GM12891 (cell line): ENCODE measurements around the gene ARL5C.

ENCODE experiments used
- DNase-seq: peaks from one replicate; pipeline ENCODE4 v3.0.0; 2011; ENCODE audit warnings: low spot score; ENCODE audit not compliant: insufficient read length
- FAIRE-seq: peaks from 2 replicates; lab custom pipeline; 2011; peaks lifted over from hg19 to GRCh38; lab: Jason Lieb, UNC
- PAX5 ChIP-seq: IDR thresholded peaks from 2 replicates; pipeline ENCODE4 v1.6.1; 2011; ENCODE audit warnings: low read length, moderate library complexity, mild to moderate bottlenecking; ENCODE audit not compliant: insufficient read depth, severe bottlenecking
- POLR2A ChIP-seq: IDR thresholded peaks from 2 replicates; pipeline ENCODE4 v1.6.1; 2011; ENCODE audit warnings: low read depth, low read length, control low read depth
- POLR2AphosphoS5 ChIP-seq: IDR thresholded peaks from 2 replicates; pipeline ENCODE4 v1.6.1; 2011; ENCODE audit warnings: low read depth, low read length, control low read depth
- POU2F2 ChIP-seq: IDR thresholded peaks from 2 replicates; pipeline ENCODE4 v1.6.1; 2011; ENCODE audit warnings: low read depth, mild to moderate bottlenecking, control low read depth, low read length, moderate library complexity
- SPI1 ChIP-seq: IDR thresholded peaks from 2 replicates; pipeline ENCODE4 v1.6.1; 2011; ENCODE audit warnings: low read depth, low read length, control low read depth
- TAF1 ChIP-seq: IDR thresholded peaks from 2 replicates; pipeline ENCODE4 v1.6.1; 2011; ENCODE audit warnings: low read depth, low read length, control low read depth

Gene ARL5C

DNA sequence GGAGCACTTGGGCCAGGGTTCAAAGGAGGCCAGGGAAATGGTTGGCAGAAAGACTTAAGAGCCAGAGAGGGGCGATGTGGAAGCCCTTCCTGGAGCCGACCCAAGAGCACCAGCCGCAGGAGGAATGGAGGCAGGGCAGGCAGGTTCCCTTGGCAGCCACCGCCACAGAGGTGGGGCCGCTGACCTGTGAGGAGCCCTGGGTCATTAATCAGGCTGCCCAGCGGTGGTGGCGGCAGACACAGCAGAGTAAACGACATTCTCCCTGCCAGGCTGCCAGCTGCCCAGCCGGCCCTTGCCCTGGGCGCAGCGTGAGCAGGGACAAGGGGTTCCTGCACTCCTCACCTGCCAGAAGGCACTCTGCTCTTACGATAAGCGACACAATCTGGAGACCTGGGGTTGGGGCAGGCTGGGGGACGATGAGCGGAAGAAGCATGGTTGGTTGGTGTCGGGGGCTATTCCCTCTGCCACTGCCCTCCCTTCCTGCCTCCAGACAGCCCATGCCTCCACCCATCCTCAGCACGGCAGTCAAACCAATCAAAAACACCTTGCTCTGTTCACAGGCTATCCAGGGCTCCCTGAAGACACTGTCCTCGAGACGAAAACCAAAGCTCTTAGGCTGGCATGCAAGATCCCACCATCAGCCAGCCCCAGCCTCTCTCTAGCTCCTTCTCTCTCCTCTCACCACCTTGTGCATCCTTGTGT, 55.4 kb downstream of the ARL5C start:
- DNase-seq: no peak
- TF ChIP-seq POLR2A (no peak), TAF1 (no peak), POLR2AphosphoS5 (no peak), PAX5 (no peak), POU2F2 (no peak), SPI1 (no peak)
- no peak for FAIRE-seq

GRCh38 chr17:39108461-39109375, 57.2 kb downstream of the ARL5C start:
- no peak for FAIRE-seq
- no peak for DNase-seq
- TF ChIP-seq SPI1: no peak
- no peak for TF ChIP-seq TAF1
- no peak for TF ChIP-seq POLR2A
- no peak for TF ChIP-seq PAX5
- no peak for TF ChIP-seq POLR2AphosphoS5

- FAIRE-seq (no peak), DNase-seq (no peak)
- TF ChIP-seq POU2F2 (no peak), POLR2AphosphoS5 (no peak), POLR2A (no peak), PAX5 (no peak), SPI1 (no peak), TAF1 (no peak)
Measured at GRCh38 chr17:39107973-39108372, 58.0 kb downstream of the ARL5C start.

DNA sequence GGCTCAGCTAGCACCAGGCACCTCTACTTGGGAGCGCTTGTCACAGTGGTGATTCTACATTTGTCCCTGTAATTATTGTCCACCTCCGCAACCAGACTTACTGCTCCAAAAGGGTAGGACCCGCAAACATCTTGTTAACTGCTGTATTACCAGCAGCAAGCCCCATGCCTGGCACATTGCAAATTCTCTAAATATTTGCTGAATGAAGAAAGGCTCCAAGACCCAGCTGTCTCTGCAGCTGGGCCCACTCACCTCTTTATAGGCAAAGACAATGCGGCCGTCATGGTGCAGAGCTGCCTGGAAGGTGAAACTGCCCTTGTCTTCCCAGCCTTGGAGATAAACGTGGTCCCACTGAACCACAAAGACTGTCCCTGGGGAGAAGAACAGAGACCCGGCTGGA, 58.8 kb downstream of the ARL5C start:
- FAIRE-seq (no peak), DNase-seq (no peak)
- TF ChIP-seq SPI1 (no peak), PAX5 (no peak), TAF1 (no peak), POLR2A (no peak), POU2F2 (no peak), POLR2AphosphoS5 (no peak)
